ENCODE data around the gene ARHGAP35.

Gene ARHGAP35

DNA sequence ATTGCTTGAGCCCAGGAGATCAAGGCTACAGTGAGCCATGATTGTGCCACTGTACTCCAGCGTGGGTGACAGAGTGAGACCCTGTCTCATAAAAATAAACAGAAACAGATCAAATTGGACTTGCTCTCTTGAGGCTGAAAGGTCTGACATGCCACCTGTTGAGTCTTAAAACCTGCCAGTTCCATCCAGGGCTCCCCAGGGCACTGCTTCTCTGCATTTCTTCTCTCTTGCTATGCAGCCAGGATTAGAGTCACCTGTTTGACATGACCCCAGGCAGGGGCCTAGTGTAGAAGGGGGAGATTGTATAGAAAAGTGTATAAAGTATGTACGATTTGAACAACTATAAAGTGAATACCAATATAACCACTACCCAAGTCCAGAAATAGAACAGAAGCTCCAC, 45.4 kb downstream of the ARHGAP35 start:
- DNase-seq = no peak

DNA sequence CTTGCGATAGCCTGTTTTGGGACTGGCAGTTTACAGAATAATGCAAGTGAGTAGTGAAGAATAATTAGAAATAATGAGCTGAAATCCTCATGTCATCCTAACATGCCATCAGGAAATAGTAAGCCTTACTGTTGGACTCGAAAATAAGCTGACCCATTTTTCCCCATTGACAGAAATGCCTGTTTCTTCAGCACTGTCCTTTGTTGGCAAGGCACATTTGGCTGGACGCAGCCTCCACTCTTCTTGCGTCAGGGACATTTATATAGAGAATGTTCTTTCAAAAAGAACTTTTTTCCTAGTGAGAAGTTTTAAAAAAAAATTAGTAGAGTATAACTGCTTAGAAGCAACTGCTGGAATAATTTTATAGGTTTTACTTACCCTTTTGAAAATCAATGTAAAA, 47.1 kb downstream of the ARHGAP35 start:
- DNase-seq = no peak

DNA sequence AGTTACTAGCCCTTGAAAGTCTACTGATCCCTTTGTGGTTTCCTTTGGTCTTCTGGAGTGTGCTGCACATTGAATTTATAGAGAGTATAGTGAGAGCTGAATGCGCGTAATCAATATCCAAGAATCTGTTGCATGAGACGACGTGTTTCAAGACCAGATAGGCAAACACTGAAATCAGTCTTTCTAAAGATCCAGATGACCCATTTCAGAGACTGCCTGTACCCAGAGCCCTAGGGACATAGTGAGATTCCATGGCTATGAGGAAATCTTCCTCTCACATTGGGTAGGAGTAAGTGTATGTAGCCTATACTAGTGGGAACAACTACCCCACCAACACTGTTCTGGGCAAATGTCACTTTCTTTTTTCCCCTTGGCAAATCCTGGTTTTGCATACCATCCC, 48.6 kb downstream of the ARHGAP35 start:
- no peak for DNase-seq
